Activated CD4-positive, alpha-beta memory T cell treated with anti-CD3 and anti-CD28 coated beads for 36 hours (primary cell): ENCODE results near the gene CD4. TPM values are rescaled to one million over a fixed set of nuclear protein-coding genes. Genes with fewer than 3 reads are reported as not detected.
A peak's percentile ranks its signal among the peaks of the same experiment; 100 is the strongest.

ENCODE experiments used
- CTCF ChIA-PET: fragments of 350-600 bp; sonication (Branson Sonifier 250); formaldehyde crosslinking; loops from one replicate; lab custom pipeline; 2021; ENCODE audit warnings: antibody characterized with exemption, inconsistent platforms; lab: Charles Lee
- POLR2A ChIA-PET: fragments of 350-600 bp; sonication (Branson Sonifier 250); formaldehyde crosslinking; loops from one replicate; lab custom pipeline; 2021; ENCODE audit warnings: antibody characterized with exemption; lab: Charles Lee
- DNase-seq: peaks from one replicate; pipeline ENCODE4 v3.0.0-alpha.2; 2020
- H3K27ac Mint-ChIP-seq: one replicate; pipeline ENCODE4 v1.8.0; 2021; ENCODE audit warnings: mixed read lengths
- H3K27me3 Mint-ChIP-seq: one replicate; pipeline ENCODE4 v1.8.0; 2021; ENCODE audit warnings: mixed read lengths
- H3K36me3 Mint-ChIP-seq: one replicate; pipeline ENCODE4 v1.8.0; 2021; ENCODE audit warnings: mixed read lengths
- H3K4me1 Mint-ChIP-seq: one replicate; pipeline ENCODE4 v1.8.0; 2021; ENCODE audit warnings: low read depth, mixed read lengths
- H3K4me3 Mint-ChIP-seq: one replicate; pipeline ENCODE4 v1.8.0; 2021; ENCODE audit warnings: mild to moderate bottlenecking, mixed read lengths
- H3K9me3 Mint-ChIP-seq: one replicate; pipeline ENCODE4 v1.8.0; 2021; ENCODE audit warnings: mixed read lengths
- intact Hi-C: fragments of 100-400 bp; cut with micrococcal nuclease; formaldehyde crosslinking; loops from one replicate; pipeline ENCODE4 v1.15.1; 2023
- total RNA-seq, 2 experiments: library from RNA; stranded (reverse); gene quantifications; one replicate each; pipeline ENCODE4 v1.2.3, GENCODE V29; 2021

Gene CD4
- total RNA-seq, 2 experiments from 2014 or later = 290 to 300 TPM

DNA sequence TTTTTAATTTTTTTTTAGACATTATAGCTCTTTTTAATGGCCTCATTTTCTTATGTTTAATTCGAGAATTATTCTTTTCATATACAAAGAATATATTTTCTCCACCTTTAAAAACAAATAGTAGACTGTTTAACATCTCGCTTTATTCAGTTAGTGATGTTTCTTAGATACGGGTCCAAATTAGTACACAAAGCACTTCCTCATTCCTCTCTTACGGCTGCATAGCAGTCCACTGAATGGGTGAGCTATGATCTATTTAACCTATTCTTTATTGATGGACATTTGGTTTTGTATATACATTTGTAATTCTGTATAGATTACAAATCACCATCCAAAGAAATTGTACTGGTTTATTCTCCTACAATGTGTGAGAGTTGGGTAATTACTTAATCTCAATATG lies 24.0 kb downstream of the CD4 start:
- no peak overlapping the region for H3K27ac Mint-ChIP-seq
- intact Hi-C loops = no loop called here
- CTCF ChIA-PET = interaction anchor here (0.6 to 1.8 kb wide), 5 partner anchors 10 to 478 kb away, joined by 3 to 7 read pairs (median 3); partner anchors contain the start of gene MLF2
- DNase-seq = no peak
- H3K9me3 Mint-ChIP-seq = no peaks in the 10 kb centered on the region
- no peaks in the 10 kb centered on the region for H3K27me3 Mint-ChIP-seq
- peaks cover 13% of the 10 kb centered on the region for H3K4me1 Mint-ChIP-seq
- POLR2A ChIA-PET = interaction anchor here (0.7 kb wide), 1 partner anchor 105 kb away, joined by 3 read pairs; no protein-coding TSS in a partner anchor
- no peak overlapping the region for H3K4me3 Mint-ChIP-seq
- H3K36me3 Mint-ChIP-seq = peaks cover 38% of the 10 kb centered on the region

DNA sequence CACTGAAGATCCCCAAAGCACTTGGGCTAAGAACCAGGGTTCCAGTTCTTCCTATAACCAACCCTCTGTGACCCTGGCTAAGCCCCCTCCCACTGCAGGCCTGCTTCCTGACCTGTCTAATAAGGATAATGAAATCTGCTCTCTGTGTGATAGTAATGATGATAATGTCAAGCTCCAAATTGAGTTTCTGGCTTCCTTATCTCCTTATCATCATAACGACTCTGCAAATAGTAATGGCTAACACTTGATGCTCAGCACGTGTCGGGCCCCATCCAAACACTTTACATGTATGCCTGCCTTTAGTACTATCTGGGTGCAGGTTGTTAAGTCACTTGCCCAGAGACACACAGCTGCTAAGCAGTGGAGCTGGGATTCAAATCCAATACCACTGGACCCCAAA lies 27.3 kb downstream of the CD4 start:
- peaks cover 38% of the 10 kb centered on the region for H3K36me3 Mint-ChIP-seq
- no peak for DNase-seq
- H3K27me3 Mint-ChIP-seq = no peaks in the 10 kb centered on the region
- ChIA-PET POLR2A (no interaction called here), CTCF (interaction anchor here (1.2 to 1.4 kb wide), 2 partner anchors 8 to 63 kb away, joined by 4 to 6 read pairs; no protein-coding TSS in a partner anchor)
- H3K9me3 Mint-ChIP-seq = no peaks in the 10 kb centered on the region
- peaks cover 7% of the 10 kb centered on the region for H3K4me1 Mint-ChIP-seq
- no peak overlapping the region for H3K4me3 Mint-ChIP-seq
- intact Hi-C loops = no loop called here
- H3K27ac Mint-ChIP-seq = no peak overlapping the region

DNA sequence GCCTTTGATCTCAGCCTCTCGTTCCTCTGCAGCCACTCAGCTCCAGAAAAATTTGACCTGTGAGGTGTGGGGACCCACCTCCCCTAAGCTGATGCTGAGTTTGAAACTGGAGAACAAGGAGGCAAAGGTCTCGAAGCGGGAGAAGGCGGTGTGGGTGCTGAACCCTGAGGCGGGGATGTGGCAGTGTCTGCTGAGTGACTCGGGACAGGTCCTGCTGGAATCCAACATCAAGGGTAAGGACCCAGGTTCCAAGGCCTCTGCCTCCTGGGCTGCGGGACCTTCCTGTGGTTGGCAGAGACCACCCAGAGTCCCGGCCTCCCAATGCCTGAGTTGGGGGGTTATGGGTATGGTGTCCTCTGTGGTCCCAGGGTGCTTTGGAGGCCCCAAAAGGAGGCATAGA lies 27.8 kb downstream of the CD4 start:
- Mint-ChIP-seq H3K4me3 (no peak overlapping the region), H3K9me3 (no peaks in the 10 kb centered on the region), H3K36me3 (peaks cover 38% of the 10 kb centered on the region), H3K27ac (no peak overlapping the region), H3K27me3 (no peaks in the 10 kb centered on the region), H3K4me1 (peaks cover 10% of the 10 kb centered on the region)
- intact Hi-C loops = no loop called here
- no peak for DNase-seq
- POLR2A ChIA-PET = no interaction called here
- CTCF ChIA-PET = interaction anchor here (1.2 to 1.4 kb wide), 2 partner anchors 8 to 63 kb away, joined by 4 to 6 read pairs; no protein-coding TSS in a partner anchor

DNA sequence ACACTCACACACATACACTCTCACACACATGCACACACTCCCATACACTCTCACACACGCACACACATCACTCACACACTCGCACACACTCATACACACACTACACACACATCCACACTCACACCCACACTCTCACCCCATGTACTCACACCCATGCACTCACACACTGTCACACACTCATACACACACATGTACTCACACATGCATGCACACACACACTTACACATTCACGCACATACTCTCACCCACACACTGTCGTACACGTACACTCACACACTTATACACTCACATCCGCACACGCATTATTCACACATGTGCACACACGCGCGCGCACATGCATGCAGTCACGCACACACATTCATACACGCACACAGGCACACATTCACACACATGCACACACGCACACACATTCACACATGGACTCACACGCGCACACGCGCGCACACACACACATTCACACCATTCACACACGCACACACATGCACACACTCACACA lies 28.4 kb downstream of the CD4 start:
- Mint-ChIP-seq H3K4me3 (no peak overlapping the region), H3K9me3 (no peaks in the 10 kb centered on the region), H3K27me3 (no peaks in the 10 kb centered on the region), H3K36me3 (peaks cover 38% of the 10 kb centered on the region), H3K4me1 (peaks cover 11% of the 10 kb centered on the region), H3K27ac (no peak overlapping the region)
- ChIA-PET POLR2A (no interaction called here), CTCF (no interaction called here)
- DNase-seq = no peak
- intact Hi-C loops = no loop called here

DNA sequence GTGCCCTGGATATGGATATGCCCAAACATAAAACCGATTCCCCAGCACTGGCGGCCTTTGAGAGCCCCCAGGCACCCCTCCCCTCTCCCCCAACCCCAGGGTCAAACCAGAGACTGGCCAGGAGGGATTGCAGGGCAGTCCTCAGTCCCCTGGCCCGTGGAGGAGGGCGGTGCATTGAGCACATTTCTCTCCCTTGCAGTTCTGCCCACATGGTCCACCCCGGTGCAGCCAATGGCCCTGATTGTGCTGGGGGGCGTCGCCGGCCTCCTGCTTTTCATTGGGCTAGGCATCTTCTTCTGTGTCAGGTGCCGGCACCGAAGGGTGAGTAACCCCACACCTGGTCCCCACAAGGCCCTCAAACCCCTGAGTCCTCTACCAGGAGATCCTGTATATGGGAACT lies 28.9 kb downstream of the CD4 start:
- Mint-ChIP-seq H3K4me3 (no peak overlapping the region), H3K27me3 (no peaks in the 10 kb centered on the region), H3K4me1 (peaks cover 11% of the 10 kb centered on the region), H3K36me3 (peaks cover 38% of the 10 kb centered on the region), H3K9me3 (no peaks in the 10 kb centered on the region), H3K27ac (no peak overlapping the region)
- ChIA-PET CTCF (no interaction called here), POLR2A (no interaction called here)
- DNase-seq = no peak
- intact Hi-C loops = no loop called here

DNA sequence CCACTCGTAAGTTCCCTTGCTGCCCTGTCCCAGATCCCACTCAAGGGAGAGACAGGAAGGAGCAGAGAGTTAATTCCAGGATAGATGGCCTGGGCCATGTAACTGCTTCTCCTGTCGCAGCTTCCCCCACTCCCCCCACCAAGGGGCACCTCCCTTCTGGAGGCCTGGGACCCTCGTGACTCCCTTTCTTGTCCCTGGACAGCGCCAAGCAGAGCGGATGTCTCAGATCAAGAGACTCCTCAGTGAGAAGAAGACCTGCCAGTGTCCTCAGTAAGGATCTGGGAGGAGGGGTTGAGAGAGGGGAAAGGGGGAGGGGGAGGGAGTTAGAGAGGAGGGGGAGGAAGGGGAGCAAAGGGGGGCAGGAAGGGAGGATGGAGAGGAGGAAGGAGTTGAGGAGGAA lies 29.3 kb downstream of the CD4 start:
- Mint-ChIP-seq H3K4me1 (peaks cover 11% of the 10 kb centered on the region), H3K27ac (no peak overlapping the region), H3K36me3 (peaks cover 38% of the 10 kb centered on the region), H3K27me3 (no peaks in the 10 kb centered on the region), H3K9me3 (no peaks in the 10 kb centered on the region), H3K4me3 (no peak overlapping the region)
- ChIA-PET CTCF (no interaction called here), POLR2A (no interaction called here)
- DNase-seq = no peak
- intact Hi-C loops = no loop called here

DNA sequence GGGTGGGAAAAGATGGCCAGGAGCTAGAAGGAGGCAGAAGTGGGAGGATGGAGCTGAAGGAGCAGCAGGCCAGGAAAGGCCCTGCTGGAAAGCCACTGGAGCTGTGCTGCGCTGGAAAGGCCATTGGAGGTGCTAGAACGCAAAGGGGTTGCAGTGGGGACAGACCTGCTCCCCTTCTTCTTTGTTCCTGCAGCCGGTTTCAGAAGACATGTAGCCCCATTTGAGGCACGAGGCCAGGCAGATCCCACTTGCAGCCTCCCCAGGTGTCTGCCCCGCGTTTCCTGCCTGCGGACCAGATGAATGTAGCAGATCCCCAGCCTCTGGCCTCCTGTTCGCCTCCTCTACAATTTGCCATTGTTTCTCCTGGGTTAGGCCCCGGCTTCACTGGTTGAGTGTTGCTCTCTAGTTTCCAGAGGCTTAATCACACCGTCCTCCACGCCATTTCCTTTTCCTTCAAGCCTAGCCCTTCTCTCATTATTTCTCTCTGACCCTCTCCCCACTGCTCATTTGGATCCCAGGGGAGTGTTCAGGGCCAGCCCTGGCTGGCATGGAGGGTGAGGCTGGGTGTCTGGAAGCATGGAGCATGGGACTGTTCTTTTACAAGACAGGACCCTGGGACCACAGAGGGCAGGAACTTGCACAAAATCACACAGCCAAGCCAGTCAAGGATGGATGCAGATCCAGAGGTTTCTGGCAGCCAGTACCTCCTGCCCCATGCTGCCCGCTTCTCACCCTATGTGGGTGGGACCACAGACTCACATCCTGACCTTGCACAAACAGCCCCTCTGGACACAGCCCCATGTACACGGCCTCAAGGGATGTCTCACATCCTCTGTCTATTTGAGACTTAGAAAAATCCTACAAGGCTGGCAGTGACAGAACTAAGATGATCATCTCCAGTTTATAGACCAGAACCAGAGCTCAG lies 30.0 kb downstream of the CD4 start:
- Mint-ChIP-seq H3K9me3 (no peaks in the 10 kb centered on the region), H3K4me3 (no peak overlapping the region), H3K27me3 (peaks cover 3% of the 10 kb centered on the region), H3K4me1 (peaks cover 11% of the 10 kb centered on the region), H3K27ac (no peak overlapping the region), H3K36me3 (peaks cover 31% of the 10 kb centered on the region)
- intact Hi-C loops = no loop called here
- ChIA-PET POLR2A (interaction anchor here (1.3 kb wide), 1 partner anchor 67 kb away, joined by 3 read pairs; the partner anchor contains the start of gene MLF2), CTCF (interaction anchor here (3.4 to 7.0 kb wide), 2 partner anchors 27 to 66 kb away, joined by 12 to 91 read pairs; partner anchors contain the start of gene MLF2)
- no peak for DNase-seq

DNA sequence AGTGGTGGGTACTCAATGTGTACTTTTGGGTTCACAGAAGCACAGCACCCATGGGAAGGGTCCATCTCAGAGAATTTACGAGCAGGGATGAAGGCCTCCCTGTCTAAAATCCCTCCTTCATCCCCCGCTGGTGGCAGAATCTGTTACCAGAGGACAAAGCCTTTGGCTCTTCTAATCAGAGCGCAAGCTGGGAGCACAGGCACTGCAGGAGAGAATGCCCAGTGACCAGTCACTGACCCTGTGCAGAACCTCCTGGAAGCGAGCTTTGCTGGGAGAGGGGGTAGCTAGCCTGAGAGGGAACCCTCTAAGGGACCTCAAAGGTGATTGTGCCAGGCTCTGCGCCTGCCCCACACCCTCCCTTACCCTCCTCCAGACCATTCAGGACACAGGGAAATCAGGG lies 30.8 kb downstream of the CD4 start:
- H3K27ac Mint-ChIP-seq = no peak overlapping the region
- peaks cover 3% of the 10 kb centered on the region for H3K27me3 Mint-ChIP-seq
- no peak for DNase-seq
- ChIA-PET POLR2A (interaction anchor here (0.5 to 1.3 kb wide), 2 partner anchors 67 to 445 kb away, joined by 3 to 4 read pairs; partner anchors contain the start of genes MLF2 and SCNN1A), CTCF (interaction anchor here (1.0 to 7.0 kb wide), 4 partner anchors 15 to 67 kb away, joined by 3 to 91 read pairs (median 10); partner anchors contain the start of gene MLF2)
- H3K36me3 Mint-ChIP-seq = peaks cover 27% of the 10 kb centered on the region
- no peak overlapping the region for H3K4me3 Mint-ChIP-seq
- no peaks in the 10 kb centered on the region for H3K9me3 Mint-ChIP-seq
- peaks cover 11% of the 10 kb centered on the region for H3K4me1 Mint-ChIP-seq
- intact Hi-C loops = no loop called here

DNA sequence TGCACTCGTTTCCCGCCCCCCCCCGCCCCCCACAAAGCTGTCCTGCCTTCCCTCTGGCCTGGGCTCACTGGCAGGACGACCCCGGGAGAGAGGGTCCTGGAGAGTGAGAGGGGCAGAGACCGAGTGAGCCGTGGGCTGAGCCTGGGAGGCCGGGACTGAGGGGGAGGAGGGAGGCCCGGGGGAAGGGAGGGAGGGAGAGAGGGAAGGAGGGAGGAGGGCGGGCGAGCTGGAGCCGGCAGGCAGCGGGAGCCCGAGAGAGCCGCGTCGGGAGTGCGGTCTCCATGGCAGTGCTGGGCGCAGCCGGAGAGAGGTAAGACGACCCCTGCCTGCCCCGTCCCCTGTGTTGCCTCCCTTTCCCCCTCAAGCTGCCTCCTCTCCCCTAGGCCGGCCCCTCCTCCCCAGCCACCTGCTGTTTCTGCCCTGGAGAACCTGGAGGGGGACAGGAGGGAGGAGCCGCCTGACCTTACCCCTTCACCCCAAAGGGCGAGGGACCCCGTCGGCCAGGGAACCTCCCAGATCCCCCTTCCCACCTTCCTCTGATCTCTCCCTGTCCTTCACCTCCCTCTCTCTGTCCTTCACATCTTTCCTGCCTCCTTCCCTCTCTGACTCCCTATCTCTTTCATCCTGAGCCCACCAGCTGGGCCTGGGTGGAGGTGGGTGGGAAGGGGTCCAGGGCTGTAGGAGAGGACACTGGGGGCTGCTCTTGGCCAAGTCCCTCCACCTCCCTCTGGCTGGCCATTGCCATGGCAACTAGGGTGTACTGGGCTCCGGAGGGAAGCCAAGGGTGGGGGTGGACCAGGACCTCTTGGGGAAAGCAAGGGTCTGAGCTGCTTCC lies 32.5 kb downstream of the CD4 start, which contains the start of gene GPR162:
Gene GPR162, plus strand, starts transcription at position 231 of the 835 bp plus-strand sequence. CDS start 2,078 bp downstream, outside the sequence.
- peaks cover 18% of the 10 kb centered on the region for H3K36me3 Mint-ChIP-seq
- CTCF ChIA-PET = interaction anchor here (1.1 to 7.0 kb wide), 4 partner anchors 9 to 68 kb away, joined by 3 to 91 read pairs (median 10); partner anchors contain the start of gene MLF2
- peaks cover 12% of the 10 kb centered on the region for H3K27me3 Mint-ChIP-seq
- intact Hi-C loops = loop anchor here (1.0 kb wide), 1 partner anchor 69 kb away; the partner anchor contains the start of gene MLF2
- H3K4me1 Mint-ChIP-seq = peaks cover 14% of the 10 kb centered on the region
- no peak within 1 kb of the TSS for H3K27ac Mint-ChIP-seq
- POLR2A ChIA-PET = interaction anchor here (0.5 to 0.8 kb wide), 2 partner anchors 51 to 130 kb away, joined by 3 read pairs; partner anchors contain the start of gene SPSB2
- peak; percentile 30 for DNase-seq
- H3K9me3 Mint-ChIP-seq = no peaks in the 10 kb centered on the region
- H3K4me3 Mint-ChIP-seq = peak within 1 kb of the TSS; percentile 26

DNA sequence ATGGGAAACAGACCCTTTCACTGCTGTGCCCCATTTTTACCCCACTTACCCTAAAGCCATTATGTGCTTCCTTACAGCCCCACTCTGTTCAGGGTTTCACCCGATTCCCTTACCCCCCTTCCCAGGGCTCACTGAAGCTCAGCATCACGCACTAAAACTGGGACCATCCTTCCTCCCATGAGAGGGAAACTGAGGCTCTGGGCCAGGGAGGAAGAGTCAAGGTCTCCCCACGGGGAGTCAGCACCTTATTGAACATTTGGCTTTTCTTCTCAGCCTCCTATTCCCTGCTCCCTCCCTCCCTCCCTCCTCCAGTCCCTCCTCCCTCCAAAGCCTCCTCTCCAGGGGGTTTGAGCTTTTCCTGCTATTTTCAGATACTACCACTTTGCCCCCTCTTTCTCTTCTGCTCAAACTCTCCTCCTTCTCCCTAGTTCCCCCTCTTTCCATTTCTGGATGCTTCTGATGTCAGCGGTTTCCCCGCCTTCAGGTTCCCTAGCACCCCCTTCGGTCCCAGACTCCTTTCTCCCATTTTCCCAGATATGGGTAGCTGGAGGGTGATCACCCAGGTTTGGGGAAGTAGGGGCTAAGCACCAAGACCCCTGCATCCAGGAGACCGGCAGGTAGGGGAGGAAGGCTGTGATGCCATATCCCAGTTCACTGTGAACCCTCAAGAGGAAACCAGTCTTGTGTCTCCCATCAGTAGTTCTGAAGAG lies 33.3 kb downstream of the CD4 start:
- Mint-ChIP-seq H3K4me3 (no peak overlapping the region), H3K4me1 (peaks cover 18% of the 10 kb centered on the region), H3K27ac (no peak overlapping the region), H3K9me3 (no peaks in the 10 kb centered on the region), H3K27me3 (peaks cover 19% of the 10 kb centered on the region), H3K36me3 (peaks cover 14% of the 10 kb centered on the region)
- intact Hi-C loops = no loop called here
- ChIA-PET CTCF (interaction anchor here (1.1 to 7.0 kb wide), 5 partner anchors 8 to 69 kb away, joined by 3 to 91 read pairs (median 12); partner anchors contain the start of gene MLF2), POLR2A (no interaction called here)
- DNase-seq = no peak
